GM18907 (cell line): ENCODE results near the gene DPY19L1.
"Not testable (repeated sequence)": the region's sequence is repeated elsewhere in the genome, so short reads cannot be mapped to it uniquely, and the experiment has no call there.

Experiments
- ATAC-seq: cut with Tn5 transposase; IDR thresholded peaks from one replicate; pipeline ENCODE4 v1.9.1; 2021; ENCODE audit warnings: mild to moderate bottlenecking, moderate library complexity; ENCODE audit not compliant: unreplicated experiment

DPY19L1 gene

GRCh38 chr7:34991938-34992840, 45.1 kb downstream of the DPY19L1 start:
- peak; percentile 90 for ATAC-seq

- ATAC-seq: not testable (repeated sequence)
Observed at GRCh38 chr7:34988442-34989125, 48.7 kb downstream of the DPY19L1 start.

DNA sequence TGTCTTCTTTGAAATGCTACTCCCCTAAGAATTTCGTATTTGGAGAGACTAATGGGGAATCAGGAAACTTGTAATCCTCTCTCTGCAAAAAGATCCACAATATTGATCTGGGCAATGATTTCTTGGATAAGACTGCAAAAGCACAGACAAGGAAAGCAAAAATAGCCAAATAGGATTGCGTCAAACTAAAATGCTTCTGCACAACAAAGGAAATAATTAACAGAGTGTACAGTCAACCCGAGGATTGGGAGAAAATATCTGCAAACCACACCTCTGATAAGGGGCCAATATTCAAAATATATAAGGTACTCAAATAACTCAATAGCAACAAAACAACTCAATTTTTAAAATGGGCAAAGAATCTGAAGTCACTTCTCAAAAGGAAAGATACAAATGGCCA, 52.1 kb downstream of the DPY19L1 start:
- not testable (repeated sequence) for ATAC-seq

GRCh38 chr7:34984140-34984539, 53.1 kb downstream of the DPY19L1 start:
- not testable (repeated sequence) for ATAC-seq

DNA sequence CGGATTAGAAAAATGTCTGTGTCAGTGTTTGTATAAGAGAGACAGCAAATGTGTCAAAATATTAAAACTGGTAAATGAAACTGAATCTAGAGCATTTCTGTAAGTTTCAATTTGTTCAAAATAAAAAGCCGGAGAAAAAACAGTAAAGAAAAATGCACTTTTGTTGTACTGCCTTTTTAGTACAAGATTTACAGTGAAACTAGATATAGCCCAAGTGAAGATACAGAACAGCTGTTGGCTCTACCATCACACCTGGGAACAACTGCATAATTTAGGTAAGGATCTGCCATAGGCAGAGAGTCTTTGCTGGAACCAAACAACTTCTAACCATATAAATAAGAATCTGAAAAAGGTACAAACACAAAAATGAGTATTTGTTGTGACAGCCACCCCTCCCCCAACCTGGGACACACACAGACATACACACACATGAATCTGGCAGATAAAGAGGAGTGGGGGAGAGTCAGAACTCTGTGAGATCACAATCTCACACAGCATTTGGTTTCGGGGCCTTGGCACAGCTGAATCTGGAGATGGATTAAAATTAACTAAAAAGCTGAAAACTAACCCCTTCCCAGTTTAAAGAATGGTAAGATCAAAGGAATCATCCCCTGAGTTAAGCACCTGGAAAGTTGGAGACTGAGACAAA, 54.8 kb downstream of the DPY19L1 start:
- peak; percentile 56 for ATAC-seq

- ATAC-seq: not testable (repeated sequence)
Observed at GRCh38 chr7:34979124-34979523, 58.2 kb downstream of the DPY19L1 start.

- ATAC-seq: no peak
Observed at GRCh38 chr7:34973400-34973760, 63.9 kb downstream of the DPY19L1 start.

GRCh38 chr7:34972739-34973399, 64.4 kb downstream of the DPY19L1 start:
- ATAC-seq: peak; percentile 75

DNA sequence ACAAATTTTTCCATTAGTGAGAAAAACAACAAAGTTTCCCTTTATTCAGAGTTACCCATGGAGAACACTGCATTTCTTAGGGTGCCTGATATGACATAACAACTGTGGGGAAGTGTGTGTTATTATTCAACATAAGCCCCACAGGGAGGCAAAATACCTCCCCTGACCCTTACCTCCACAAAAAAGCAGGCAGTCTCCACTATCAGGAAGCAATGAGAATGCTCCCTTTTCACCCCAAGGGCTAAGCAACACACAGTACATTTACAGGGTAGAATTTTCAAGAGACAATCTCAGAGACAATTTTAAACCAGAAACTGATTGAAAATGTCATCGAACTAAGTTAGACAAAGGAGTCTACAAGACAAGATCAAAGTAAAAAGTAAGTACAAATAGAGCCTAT, 69.5 kb downstream of the DPY19L1 start:
- ATAC-seq: not testable (repeated sequence)

GRCh38 chr7:34966504-34966903, 70.8 kb downstream of the DPY19L1 start:
- not testable (repeated sequence) for ATAC-seq

- no peak for ATAC-seq
Observed at GRCh38 chr7:34958021-34958420, 79.3 kb downstream of the DPY19L1 start.

DNA sequence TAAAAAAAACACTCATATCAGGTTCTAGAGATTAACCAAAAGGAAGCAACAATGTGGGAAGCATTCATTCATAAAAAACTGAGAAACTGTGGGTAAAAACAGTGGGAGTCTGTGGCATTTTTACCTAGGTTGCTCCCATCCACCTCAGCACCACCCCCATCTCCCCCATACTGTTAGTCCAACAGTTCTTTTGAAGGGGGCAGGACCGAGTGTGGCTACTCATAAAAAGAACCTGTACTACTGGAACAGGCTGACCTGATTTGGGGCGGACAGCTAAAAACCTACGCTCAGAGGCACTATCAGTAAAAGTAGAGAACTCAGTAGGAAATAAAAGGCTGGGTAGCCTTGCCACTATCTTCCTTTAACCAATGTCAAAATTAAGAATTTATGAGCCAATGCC, 84.5 kb downstream of the DPY19L1 start:
- ATAC-seq: no peak

DNA sequence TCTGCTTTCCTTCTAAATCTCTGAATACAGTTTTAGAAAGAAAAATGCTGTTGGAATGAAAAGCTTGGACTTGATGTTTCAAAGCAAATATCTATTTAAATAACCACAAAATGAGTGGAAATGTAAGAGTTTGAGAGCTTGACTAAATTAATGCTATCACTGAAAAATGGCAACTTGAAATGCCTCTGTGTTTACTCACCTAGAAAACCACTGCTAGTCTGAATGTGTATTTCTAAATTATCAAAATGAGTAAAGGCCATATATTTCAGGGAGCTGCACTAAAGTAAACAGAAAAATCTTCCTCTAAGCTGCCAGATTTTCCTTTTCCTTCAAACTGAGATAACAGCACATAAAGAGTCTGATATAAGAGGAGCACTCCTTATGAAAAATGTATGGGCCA, 87.9 kb downstream of the DPY19L1 start:
- no peak for ATAC-seq

- ATAC-seq: not testable (repeated sequence)
Observed at GRCh38 chr7:34947427-34947826, 89.9 kb downstream of the DPY19L1 start.

- no peak for ATAC-seq
Observed at GRCh38 chr7:34946486-34946885, 90.8 kb downstream of the DPY19L1 start.

GRCh38 chr7:34945894-34946477, 91.3 kb downstream of the DPY19L1 start:
- ATAC-seq: not testable (repeated sequence)

DNA sequence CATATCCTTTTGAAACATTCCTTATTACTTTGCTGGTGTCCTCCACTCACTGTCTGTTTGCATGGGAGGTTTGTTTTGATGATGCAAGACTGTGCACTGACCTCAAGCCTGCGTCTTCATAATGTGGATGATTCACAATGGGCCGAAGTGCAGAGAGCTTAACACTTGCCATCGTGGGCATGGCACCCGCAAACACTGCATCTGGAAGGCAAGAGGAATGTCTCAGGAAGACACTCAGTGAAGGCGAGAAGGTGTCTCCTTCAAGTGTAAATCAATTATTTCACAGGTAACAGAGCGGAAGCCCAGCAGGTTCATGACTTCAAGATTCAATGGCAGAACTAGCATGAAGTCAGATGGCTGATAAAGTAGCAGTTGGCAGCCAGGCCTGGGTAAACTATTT, 98.1 kb downstream of the DPY19L1 start:
- no peak for ATAC-seq

- ATAC-seq: not testable (repeated sequence)
Observed at GRCh38 chr7:34935735-34936165, 101.5 kb downstream of the DPY19L1 start.

DNA sequence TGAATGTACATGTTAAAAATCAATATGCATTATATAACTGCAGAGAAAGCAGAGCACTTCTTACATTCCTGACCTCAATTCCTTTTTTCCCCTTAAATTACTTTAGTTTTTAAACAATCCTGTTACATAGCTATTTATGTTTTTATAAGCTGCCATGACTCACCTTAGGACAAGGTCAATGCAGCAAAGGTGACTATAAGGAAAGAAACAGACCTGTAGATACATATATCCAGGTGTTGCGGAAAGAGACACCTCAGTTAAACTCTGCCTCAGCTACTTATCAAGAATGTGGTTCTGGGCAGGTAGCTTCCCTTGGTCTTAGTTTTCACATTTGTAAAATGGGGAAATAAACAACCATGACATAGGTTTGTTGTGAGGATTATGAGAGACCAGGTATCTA, 105.5 kb downstream of the DPY19L1 start:
- no peak for ATAC-seq

- not testable (repeated sequence) for ATAC-seq
Observed at GRCh38 chr7:34929783-34930182, 107.5 kb downstream of the DPY19L1 start.

DNA sequence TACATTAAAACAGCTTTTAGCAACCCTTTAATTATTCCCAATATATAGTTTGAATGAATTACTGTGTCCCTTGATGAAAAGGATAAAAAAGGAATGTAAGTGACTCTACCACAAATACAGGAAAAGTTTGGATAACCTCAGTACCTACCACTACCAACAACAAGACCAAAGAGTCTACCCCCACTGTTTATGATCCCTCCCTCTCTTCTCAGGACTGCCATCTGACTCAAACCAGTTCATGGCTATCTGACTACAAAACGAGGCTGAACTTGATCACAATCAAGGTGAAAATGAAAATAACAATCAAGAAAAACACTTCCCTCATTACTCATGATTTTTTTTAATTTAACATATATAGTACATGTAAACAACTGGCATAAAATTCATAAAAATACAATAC, 108.7 kb downstream of the DPY19L1 start:
- ATAC-seq: no peak
